NCI-H1694 treated with DMSO at 0.1 percent for 48 hours (cell line): ENCODE data around the gene AKAP8L.
"Not testable (repeated sequence)": the region's sequence is repeated elsewhere in the genome, so short reads cannot be mapped to it uniquely, and the experiment has no call there.

Experiments
- DNase-seq: peaks from one replicate; lab custom pipeline; 2025; lab: John Stamatoyannopoulos, UW

Gene AKAP8L

DNA sequence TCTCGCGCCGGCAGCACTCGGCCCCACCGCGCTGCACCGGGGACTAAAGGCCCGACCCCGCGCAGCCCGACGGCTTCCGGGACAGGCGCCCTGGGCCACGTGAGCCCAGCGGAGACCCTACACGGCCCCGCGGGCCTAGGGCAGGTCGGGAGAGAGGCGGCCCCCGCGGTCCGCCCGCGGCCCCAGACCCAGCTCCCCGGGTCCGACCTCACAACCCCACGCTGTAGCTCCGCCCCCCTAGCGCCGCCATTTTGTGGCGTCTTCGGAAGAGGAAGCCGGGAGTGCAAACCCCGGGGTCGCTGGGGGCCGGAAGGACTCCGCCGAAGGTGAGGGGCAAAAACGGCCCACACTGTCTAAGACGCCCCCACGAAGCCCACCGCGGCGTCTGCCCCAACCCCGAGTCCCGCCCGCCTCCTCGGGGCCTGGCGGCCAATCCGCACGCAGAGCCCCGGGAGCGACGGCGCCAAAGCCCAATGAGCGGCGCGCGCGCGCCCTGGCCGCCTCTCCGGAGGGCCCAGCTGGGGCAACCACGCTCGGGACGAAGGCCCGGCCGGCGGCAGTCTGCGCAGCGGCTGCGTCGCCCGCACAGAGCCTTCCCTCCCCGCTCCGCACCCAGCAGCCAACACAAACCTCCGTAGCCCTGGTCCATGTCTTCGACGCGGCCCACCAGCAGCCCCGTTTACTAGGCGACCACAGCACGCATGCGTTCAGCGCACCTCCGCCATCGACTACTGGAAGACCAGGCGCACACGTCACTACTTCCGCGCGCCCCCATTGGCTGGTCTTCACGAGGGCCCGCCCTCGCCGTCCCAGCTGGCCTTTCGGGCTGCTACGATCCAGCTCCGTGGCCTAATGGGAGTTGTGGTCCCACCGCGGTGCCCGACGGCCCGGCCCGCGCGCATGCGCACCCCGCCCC is 39.4 kb downstream of the AKAP8L start, which contains the start of gene AKAP8:
Gene AKAP8 (minus strand): TSS at position 705 of the 916 bp plus-strand sequence. CDS start 56 bp downstream, at position 649.
- peak; percentile 96 for DNase-seq

DNA sequence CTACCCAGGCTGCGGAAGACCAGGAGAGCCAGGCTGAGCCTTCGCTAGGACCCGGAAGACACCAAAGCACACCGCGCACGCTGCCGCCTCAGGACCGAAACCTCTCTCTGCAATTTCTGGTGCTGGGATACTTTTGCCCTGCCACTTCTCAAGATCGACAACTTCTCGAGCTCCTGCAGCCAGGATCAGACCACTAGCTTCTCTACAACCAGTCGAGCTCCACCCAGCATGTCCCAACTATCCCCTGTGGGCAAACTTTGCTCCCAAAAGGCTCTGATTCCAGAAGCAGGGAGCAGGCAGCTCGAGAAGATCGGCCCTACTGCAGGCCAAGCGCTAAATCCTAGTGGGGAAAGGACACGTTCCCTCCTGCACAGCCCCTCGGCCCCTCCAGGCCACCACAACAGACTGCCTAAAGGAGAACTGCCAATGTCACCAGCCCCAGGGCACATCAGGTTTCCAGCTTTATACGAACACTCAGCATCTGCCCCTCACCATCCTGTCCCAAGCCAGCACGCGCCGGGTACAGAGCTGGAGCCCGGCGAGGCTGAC is 40.2 kb downstream of the AKAP8L start:
- peak; percentile 7 for DNase-seq

DNA sequence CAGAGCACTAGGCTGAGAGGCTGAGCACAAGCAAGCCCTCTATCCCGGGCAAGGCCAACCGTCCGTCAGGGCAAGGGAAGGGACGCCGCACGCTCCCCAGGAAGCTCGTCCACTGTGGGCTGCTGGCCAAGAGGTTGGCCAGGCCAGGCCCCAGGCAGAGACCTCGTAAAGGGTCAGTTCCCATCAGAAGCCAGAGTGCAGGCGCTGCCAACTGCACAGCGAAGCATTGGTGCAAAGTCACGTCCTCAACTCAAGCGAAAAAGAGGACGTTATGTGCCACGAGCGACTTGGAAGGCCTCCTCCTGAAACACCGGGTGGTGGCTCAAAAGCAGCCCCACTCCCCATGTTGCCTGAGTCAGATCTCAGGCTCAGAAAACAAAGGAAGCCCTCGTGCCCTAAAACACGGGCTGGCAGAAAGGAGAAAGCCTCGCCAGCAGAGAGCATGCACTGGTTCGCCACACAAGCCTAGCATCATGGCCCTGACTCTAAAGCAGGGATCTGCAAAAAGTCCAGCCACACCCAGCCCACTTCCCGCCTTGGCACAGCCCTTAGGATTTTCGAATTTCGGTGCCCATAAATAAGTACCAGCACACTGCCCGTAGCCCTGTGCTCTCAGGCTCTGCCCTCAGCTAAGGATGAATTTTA is 43.9 kb downstream of the AKAP8L start:
- DNase-seq, result no peak

DNA sequence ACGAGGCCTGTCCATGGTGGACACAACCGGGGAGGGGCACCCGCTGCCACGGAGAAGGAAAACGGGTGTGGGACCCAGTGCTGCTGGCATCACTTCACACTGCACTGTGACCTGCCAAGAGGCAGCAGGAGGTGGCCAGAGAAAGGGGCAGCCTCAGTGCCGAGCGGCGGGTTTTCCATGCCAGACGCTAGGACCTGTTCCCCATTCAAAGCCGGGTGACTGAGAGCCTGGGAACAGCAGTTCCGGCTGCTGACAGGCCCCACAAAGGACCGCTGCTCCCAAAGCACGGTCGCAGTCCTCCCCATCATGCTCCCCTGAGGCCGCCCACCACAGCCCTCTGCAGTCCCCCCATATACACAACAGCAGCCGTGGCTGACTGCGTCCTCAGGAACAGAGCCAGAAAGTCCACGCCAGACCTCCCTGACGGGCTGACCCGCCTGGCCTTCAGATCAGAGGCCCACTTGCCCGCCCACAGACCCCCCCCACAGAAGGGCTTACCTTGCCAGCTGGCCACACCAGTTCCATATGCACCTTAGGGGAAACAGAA is 44.6 kb downstream of the AKAP8L start:
- DNase-seq, result no peak

DNA sequence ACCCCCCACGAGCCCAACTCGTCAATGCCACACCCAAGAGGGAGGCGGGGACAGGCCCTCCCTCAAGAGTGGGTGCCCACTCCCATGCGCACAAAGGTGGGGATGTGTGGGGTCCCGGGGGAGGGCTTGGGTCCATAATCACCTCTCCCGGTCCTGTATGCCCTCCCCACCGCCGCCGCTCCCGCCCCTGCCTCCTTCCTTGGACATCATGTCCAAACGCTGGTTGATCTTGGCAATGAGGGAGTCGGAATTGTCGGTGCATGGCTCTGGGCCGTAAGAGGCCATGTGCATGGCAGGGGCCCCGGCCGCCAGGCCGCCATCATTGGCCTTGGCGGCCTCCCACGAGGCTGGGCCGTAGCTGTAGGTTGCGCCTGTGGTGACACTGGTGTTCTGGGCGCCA is 45.1 kb downstream of the AKAP8L start:
- no peak for DNase-seq

DNA sequence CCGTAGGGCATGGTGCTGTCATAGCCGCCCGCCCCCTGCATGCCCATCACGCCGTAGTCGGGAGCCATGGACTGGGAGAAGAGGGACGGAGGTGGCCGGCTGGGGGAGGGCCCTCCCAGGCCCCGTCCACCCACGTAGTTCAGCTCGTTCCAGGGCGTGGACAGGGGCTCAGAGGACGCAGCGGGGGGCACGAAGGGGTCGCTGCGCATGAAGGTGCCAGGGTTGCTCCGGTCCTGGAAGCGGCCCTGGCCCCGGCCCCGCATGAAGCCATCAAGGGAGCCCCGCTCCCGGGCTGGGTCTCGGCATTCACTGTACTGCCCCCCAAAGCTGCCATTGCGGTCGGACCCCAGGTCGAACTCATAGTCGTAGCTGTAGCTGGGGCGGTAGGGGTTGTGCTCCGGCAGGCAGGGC is 45.9 kb downstream of the AKAP8L start:
- no peak for DNase-seq

DNA sequence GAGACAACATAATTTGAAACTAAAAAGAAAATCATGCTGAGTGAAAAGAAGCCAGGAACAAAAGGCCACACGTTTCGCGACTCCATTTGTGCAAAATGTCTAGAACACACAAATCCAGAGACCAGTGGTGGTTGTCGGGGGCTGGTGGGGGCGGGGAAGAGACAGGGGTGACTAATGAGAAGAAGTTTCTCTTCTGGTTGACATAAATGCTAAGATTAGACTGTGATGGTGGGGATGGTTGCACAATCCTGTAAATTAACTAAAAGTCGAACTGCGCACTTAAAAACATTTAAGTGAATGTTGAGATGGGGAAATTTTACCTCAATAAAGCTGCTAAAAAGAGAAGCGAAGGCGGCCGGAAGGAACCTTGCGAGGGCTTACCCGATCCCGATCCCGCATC is 46.3 kb downstream of the AKAP8L start:
- no peak for DNase-seq

DNA sequence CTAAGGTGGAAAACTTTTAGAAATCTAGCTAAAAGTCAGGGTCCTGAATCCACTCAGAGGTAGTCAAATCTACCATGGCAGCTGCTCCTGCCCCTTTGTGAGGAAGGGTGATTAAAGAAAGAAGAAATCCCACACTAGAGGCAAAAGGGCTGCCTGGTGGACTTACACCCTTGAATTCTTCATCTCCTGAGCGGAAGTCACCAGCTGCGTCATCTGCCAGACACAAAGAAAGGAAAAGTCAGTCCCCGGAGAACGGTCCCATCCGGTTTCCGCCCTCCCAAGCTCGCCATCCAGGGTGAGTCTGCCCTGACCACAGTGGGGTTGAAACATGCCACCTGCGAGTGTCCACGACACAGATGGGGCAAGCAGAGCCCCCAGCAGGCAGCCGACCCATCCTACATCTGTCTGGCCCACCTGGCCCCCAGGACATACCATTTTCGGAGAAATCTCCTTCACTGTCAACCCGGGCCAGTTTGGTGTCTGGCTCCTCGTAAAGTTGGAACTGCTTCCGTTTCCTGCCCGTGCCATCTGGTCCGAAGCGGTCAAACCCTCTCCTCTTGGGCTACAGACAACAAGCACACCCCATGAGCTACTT is 46.9 kb downstream of the AKAP8L start:
- DNase-seq, result no peak

DNA sequence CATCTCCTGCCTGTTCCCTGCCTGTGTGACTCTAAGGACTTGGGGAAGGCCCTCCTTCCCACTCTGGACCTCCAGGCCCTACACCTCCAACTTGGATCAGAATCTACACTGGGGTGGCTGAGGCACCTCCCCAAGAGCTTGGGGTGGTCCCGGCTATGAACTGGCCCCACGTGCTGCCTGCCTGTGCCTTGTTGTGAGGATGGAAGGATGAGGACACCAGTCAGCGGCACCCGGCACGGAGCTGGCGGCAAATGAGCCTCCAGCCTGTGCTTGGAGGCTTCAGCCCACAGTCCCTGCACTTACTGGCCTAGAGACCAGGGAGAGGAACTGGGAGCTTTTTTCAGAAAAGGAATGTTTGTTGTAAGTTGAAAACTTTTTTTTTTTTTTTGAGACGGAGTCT is 47.7 kb downstream of the AKAP8L start:
- DNase-seq, result no peak

DNA sequence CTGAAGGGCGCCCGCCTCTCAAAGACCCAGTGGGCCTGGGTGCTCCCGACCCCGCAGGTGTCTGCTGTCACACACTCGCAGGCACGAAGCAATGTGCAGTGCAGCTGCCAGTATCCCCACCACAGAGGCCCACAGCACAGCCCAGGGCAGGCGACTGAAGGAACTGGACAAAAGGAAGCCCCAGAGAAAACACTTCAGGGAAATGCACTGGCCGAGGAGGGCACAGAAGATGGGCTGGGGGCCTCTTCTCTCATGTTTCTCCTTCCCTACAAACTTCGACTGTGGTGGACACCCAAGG is 49.2 kb downstream of the AKAP8L start:
- no peak for DNase-seq

DNA sequence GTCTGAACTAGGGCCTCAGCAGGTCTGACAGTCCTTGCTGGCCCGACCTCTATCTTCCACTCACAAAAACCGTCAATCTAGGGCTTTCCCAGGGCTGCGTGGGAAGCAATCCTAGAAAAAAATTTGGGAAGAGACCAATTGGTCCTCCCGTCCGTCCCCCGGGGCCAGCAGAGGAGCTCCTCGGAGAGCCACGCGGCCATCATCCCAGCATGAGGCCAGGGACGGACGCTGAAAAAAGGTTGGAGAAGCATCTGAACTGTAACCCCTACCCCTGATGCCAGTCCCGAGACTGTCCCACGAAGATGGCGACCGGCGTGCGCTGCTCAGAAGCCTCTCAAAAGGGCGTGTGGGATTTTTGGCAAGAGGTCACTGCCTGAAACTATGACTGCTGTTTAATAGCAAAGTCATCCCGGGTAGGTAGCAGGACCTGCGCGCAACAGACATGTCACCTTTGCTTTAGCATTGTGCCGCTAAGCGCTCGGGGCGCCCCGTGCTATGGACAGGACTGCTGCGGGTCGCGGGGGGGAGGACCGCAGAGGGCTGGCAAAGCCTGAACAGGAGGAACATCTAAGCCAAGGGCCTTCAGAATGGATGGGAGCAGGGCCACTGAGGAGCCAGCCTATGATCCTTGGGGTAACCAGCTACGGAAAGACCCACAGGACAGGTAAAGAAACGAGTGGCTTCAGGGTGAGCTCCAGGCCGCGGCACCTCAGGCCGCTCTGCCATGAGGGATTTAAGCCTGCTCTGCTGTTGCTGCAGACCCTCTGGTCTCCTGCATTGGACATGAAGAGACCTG is 49.8 kb downstream of the AKAP8L start:
- DNase-seq, result no peak

DNA sequence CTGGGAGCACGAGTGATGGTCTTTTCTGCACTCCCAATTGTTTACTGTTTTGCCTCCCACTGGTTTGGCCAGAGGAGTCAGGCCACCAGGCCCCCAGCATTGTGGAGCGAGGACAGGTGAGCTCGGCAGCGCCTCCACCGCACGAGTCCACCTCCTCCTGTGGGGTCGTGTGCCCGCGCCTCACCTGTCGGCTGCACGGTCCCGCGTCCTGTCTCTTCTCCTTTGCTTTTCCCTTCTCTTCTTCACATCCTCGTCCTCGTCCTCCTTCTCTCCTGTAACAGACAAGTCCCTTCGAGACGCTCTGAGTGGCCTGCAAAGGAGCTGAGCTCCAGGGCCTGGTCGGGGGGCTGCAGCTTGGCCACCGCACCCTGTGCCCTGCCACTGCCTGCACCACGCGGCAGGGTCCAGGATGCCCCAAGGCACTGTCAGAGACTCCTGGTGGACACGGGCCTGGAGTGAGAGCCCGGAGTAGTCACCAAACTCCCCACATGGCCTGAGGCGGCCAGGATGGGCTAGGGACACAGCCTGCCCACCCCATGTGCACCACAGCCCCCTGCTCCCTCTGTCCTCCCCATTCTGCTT is 50.6 kb downstream of the AKAP8L start:
- no peak for DNase-seq

DNA sequence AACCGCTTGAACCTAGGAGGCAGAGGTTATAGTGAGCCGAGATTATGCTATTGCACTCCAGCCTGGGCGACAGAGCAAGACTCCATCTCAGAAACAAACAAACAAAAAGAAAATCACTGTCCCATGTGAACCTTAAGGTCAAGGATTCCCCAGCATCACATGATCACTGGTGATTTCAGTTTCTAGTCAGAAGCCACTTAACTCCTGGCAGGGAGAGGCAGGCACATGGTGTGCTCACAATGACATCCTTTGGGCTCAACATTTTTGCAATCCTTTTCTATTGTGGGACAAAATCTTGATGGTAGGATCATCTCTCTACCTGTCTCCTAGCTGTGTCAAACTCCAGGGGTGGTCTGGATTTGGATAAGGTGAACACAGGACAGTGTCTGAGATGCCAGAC is 51.3 kb downstream of the AKAP8L start:
- no peak for DNase-seq

DNA sequence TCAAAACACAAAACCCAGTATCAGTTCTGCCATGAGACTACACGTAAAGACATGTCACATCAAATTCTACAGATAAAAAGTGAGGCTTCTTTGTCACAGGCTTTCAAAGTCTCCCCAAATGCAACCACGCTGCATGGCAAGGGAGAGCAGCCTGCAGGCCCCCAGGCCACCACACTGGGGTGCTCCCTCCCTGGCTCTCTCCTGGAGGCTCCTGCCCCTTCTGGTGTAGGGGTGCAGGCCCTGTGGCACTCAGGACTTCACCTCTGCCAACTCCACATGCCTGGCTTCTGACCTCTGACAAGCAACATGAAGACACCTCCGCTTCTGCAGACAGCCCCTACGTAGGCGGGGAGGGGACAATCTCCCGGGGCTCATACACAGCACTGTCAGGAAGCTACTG is 53.5 kb downstream of the AKAP8L start:
- no peak for DNase-seq

DNA sequence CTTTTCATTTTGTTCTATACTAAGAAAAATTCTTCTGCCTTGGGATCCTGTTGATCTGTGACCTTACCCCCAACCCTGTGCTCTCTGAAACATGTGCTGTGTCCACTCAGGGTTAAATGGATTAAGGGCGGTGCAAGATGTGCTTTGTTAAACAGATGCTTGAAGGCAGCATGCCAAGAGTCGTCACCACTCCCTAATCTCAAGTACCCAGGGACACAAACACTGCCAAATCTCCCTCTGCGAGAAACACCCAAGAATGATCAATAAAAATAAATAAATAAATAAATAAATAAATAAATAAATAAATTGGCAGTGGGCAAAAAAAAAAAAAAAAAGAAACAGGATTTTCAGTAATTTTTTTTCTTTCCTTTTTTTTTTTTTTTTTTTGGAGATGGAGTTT is 55.0 kb downstream of the AKAP8L start:
- not testable (repeated sequence) for DNase-seq

DNA sequence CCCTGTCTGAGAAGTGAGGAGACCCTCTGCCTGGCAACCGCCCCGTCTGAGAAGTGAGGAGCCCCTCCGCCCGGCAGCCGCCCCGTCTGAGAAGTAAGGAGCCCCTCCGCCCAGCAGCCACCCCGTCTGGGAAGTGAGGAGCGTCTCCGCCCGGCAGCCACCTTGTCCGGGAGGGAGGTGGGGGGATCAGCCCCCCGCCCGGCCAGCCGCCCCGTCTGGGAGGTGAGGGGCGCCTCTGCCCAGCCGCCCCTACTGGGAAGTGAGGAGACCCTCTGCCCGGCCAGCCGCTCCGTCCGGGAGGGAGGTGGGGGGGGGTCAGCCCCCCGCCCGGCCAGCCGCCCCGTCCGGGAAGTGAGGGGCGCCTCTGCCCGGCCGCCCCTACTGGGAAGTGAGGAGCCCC is 55.7 kb downstream of the AKAP8L start:
- DNase-seq, result not testable (repeated sequence)

DNA sequence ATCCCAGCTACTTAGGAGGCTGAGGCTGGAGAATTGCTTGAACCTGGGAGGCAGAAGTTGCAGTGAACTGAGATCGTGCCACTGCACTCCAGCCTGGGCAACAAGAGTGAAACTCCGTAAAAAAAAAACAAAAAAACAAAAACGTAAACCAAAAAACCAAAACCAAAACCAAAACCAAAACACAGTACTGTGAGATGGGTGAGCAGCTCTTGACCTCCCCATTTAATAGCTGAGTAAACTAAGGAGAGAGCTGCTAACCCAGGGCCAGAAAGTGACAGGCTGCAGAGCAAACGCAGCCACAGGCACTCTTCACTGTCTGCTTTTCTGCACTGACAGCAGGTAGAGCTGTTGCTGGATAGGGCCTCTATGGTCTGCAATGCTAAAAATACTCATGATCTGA is 58.8 kb downstream of the AKAP8L start:
- not testable (repeated sequence) for DNase-seq

DNA sequence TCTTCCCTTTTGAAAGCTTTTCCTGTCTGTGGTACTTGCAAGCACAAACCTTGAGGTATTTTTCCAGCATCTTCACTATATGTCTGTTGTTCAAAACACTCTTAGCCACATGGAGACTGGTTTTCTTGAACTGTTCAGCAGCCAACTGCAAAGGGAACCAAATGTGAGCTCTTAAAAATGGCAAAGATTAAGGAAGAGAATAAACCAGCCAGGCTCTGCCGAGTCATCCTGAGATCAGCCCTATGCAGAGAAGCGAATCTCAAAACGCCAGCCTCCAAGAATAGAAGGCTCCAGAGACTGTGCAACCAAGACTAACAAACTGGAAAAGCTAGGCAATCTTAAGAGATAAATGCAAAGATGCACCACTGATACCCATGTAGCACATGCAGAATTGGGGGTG is 59.9 kb downstream of the AKAP8L start:
- DNase-seq, result no peak

DNA sequence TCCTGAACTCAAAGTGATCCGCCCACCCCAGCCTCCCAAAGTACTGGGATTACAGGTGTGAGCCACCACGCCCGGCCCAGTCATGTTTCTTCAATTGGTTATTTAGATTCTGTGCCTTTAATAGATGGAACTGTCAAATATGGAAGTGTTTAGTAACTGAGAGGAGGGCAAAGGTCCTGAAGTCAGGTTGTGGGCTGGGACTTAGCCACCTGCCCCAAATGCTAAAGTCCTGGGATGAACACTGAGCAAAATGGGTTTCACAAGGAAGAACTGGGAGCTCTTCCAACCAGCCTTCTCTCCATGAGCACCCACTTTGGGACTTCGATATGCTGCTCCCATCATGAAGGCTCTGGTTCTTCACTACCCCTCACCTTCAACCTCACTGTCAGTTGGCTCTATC is 60.9 kb downstream of the AKAP8L start:
- no peak for DNase-seq

DNA sequence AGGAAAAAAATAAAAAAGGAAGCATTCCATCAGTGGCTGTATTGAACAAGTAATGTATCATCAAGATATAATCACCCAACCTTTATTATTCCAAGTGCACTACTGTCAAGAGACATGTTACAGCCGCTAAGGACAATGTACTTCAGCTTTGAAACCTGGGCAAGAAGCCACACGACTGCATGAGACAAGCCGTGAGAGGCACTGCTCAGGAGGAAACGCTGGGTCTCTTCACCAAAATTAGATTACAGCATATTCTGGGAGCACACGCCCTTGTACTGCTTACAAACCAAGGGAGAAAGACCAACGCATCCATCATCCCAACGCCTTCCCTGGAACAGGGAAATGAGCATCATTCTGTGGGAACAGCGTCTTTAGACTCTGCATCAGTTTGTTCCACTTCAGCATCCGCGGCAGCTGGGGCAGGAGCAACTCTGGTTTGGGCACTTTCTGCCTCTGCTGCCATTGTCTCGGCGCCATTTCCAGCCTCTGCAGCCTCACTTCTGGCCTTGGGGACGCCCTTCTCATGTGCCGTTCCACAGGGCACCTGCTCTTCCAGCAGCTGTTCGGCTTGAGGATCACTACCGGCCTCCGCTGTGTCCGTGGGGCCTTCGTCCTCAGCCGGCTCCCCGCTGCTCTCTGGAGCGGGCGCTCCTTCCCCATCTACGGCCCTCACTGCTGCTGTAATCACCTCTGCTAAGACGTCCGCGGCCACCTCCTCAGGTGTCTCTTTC is 64.1 kb downstream of the AKAP8L start:
- no peak for DNase-seq

DNA sequence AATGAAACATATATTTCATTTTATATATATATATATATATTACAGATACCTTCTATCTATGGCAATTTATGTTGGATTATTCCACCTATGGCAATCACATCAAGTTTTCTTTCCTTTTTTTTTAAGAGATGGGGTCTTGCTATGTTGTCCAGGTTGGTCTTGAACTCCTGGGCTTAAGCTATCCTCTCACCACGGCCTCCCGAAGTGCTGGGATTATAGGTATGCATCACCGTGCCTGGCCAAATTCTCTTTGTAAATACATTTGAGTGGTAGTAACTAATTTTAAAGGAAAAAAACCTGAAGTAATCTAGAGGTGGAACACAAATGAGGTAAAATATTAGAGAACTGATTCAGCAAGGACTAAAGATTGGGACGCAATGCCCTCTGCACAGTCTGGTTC is 64.9 kb downstream of the AKAP8L start:
- no peak for DNase-seq
